Superior temporal gyrus (tissue), 1 donor: ENCODE data around the gene RAB34.
"Not testable (repeated sequence)": the region's sequence is repeated elsewhere in the genome, so short reads cannot be mapped to it uniquely, and the experiment has no call there.

Experiments used
- DNase-seq: peaks from one replicate; pipeline ENCODE4 v3.0.0-alpha.2; 2016; ENCODE audit errors: extremely low spot score

RAB34 gene

GRCh38 chr17:28728364-28729200, 10.9 kb upstream of the RAB34 start, which contains the start of gene NEK8:
TSS of gene NEK8 (plus strand) at chr17:28728788. CDS start at chr17:28728814, 26 bp downstream.
- peak; percentile 94 for DNase-seq

- DNase-seq = peak; percentile 94
Measured at GRCh38 chr17:28726627-28727491, 9.2 kb upstream of the RAB34 start.

GRCh38 chr17:28726226-28726626, 8.6 kb upstream of the RAB34 start, which contains the start of gene TLCD1:
TSS of gene TLCD1 (minus strand) at chr17:28726233. CDS start at chr17:28726097, 136 bp downstream.
- no peak for DNase-seq

GRCh38 chr17:28725660-28726225, 8.1 kb upstream of the RAB34 start:
- DNase-seq = no peak

GRCh38 chr17:28725166-28725659, 7.5 kb upstream of the RAB34 start:
- no peak for DNase-seq

GRCh38 chr17:28724500-28725165, 7.0 kb upstream of the RAB34 start:
- DNase-seq = no peak

- DNase-seq = not testable (repeated sequence)
Measured at GRCh38 chr17:28723836-28724499, 6.3 kb upstream of the RAB34 start.

GRCh38 chr17:28723159-28723835, 5.6 kb upstream of the RAB34 start:
- no peak for DNase-seq

GRCh38 chr17:28722417-28723158, 4.9 kb upstream of the RAB34 start:
- no peak for DNase-seq

- DNase-seq = not testable (repeated sequence)
Measured at GRCh38 chr17:28720997-28721329, 3.3 kb upstream of the RAB34 start.

GRCh38 chr17:28720247-28720996, 2.8 kb upstream of the RAB34 start:
- no peak for DNase-seq

GRCh38 chr17:28719021-28719433, 1.4 kb upstream of the RAB34 start:
- no peak for DNase-seq

- no peak for DNase-seq
Measured at GRCh38 chr17:28718333-28719020, 809 bp upstream of the RAB34 start.

- no peak for DNase-seq
Measured at GRCh38 chr17:28716740-28717577, 709 bp downstream of the RAB34 start.

- no peak for DNase-seq
Measured at GRCh38 chr17:28715217-28715616, 2.5 kb downstream of the RAB34 start.

GRCh38 chr17:28714281-28714680, 3.4 kb downstream of the RAB34 start:
- DNase-seq = no peak

- DNase-seq = no peak
Measured at GRCh38 chr17:28712705-28713415, 4.8 kb downstream of the RAB34 start.
